Measurements from ENCODE around the gene CADPS.

DNA sequence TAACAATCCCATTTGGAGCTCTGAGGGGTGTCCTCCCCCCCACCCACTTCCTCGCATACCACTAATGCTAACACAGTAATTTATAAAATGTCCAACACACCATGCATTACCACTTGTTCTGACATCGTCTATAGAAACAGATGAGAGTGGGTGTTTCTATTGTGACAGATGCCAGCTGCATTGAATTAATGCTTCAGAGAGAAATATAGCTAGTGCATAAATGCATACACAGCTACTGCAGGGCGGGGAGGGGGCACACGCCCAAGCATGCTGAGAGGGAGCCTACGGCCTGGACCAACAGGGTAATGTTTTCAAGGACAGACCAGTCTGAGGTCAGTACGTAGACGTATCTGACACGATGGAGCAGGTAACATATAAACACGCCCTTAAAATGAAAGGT, 395.9 kb downstream of the CADPS start:
- no peak for TF ChIP-seq CTCF (IDR thresholded peaks at IDR 0.05)
- no peak for TF ChIP-seq POLR2A (IDR thresholded peaks at IDR 0.05)
